HG03039 (cell line): ENCODE measurements around the gene ZNHIT1.
A peak's percentile ranks its signal among the peaks of the same experiment; 100 is the strongest.
"Not testable (repeated sequence)": the region's sequence is repeated elsewhere in the genome, so short reads cannot be mapped to it uniquely, and the experiment has no call there.

ENCODE experiments used
- ATAC-seq: cut with Tn5 transposase; IDR thresholded peaks from one replicate; pipeline ENCODE4 v1.9.1; 2021; ENCODE audit warnings: mild to moderate bottlenecking, moderate library complexity; ENCODE audit not compliant: unreplicated experiment

The ZNHIT1 gene

GRCh38 chr7:101240226-101241014 is 22.5 kb downstream of the ZNHIT1 start:
- no peak for ATAC-seq

- ATAC-seq: no peak
Measured at GRCh38 chr7:101241015-101241363, 23.0 kb downstream of the ZNHIT1 start.

- ATAC-seq: no peak
Measured at GRCh38 chr7:101241443-101242349, 23.7 kb downstream of the ZNHIT1 start.

GRCh38 chr7:101243646-101244374 is 25.8 kb downstream of the ZNHIT1 start:
- ATAC-seq: no peak

DNA sequence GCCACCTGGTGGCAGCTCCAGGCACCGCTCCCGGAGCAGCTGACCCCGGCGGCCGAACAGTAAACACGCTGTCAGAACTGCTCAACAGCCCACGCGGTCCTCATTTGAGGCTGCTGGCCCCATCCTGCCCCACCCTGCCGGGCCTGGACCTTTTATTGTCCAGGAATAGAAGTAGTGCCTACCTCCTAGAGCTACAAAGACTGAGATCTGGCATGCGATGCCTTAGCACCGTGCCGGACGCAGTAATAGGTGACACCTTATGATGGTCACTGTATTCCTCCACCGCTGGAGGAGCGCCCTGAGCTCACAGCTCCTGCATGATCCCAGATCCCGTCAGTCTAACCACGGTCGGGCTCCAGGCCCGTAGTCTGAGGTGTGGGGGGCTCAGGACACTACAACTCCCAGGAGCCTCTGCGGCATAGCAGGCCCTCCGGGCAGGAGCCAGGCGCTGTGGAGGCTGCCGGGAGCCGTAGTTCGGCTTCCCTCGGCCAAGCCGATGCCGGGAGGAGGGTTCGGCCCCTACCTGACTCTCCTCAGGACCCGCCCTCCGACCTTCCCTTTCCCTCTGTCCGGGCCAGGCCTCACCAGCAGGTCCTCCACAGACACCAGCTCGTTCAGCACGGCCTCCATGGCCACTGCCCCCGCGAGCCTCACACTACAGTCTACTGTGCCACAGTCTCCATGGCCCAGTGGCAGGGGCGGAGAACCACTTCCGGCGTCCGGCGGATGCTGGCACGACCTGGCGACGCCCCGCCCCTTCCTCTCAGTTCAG is 26.6 kb downstream of the ZNHIT1 start, which contains the start of gene FIS1:
TSS of gene FIS1 (minus strand) at position 707 of the 772 bp plus-strand sequence. CDS start at position 630, 77 bp downstream.
- peak; percentile 82 for ATAC-seq

DNA sequence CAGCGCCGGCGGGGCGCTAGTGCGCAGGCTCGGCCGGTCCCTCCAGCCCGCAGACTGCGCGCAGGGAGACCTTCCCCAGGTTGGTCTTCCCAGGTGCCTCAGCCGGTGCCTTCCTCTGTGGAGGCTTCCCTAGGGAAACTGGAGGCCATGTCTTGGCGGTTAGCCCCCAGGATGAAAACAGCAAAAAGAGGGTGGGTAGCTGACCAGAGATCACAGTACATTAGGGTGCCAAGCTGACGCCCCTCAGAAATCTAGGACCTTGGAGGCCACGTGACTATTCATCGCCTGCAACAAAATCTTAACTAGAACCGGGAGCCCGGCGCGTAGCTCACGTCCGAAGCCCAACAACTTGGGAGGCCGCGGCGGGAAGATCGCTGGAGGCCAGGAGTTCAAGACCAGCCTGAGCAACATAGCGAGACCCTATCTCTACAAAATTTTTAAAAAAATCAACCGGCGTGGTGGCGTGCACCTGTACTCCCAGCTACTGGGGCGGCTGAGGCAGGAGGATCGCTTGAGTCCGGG is 27.2 kb downstream of the ZNHIT1 start:
- ATAC-seq: no peak

DNA sequence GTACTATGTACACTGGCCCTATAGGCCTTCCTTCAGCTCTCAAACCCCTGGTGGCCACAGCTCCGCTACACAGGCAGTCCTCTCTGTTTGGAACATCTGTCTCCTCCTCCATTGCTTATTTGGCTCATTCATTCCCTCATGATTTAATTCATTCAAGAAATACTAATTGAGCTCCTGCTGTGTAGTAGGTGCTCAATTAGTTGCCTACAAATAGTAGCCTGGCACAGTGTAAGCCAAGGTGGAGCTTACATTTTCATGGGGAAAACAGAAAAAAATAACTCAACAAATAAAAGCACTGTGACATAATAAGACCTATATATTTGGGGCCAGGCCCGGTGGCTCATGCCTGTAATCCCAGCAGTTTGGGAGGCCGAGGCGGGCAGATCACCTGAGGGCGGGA is 30.3 kb downstream of the ZNHIT1 start:
- ATAC-seq: no peak

DNA sequence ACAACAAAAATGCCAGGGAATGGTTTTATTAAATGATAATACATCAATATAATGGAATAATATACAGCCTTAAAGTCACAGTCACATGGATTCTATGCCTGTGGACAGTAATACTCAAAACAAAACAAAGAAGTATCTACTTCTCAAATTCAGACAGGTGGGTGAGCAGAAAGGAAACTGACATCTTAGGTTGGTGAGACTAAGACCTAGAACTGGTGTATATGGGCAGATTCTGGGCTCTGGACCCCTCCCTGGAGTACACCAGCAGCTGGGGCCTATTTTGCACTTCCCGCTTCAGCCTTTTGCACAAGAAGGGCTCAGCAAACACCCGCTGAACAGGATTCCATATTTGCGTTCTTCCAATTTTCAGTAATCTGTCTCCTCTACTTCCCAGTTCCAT is 32.4 kb downstream of the ZNHIT1 start:
- ATAC-seq: no peak

GRCh38 chr7:101251871-101252659 is 34.1 kb downstream of the ZNHIT1 start:
- peak; percentile 89 for ATAC-seq

DNA sequence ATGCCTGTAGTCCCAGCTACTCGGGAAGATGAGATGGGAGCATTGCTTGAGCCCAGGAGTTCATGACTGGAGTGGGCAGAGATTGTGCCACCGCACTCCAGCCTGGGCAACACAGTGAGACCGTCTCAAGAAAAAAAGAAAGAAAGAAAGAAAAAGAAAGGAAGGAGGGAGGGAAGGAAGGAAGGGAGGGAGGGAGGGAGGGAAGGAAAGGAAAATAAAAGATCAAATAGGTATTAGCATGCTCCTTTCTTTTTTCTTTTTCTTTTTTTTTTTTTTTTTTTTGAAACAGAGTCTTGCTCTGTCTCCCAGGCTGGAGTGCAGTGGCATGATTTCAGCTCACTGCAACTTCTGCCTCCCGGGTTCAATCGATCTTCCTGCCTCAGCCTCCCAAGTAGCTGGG is 35.2 kb downstream of the ZNHIT1 start:
- not testable (repeated sequence) for ATAC-seq

GRCh38 chr7:101255796-101256195 is 37.8 kb downstream of the ZNHIT1 start:
- no peak for ATAC-seq

- no peak for ATAC-seq
Measured at GRCh38 chr7:101258243-101258731, 40.3 kb downstream of the ZNHIT1 start.

GRCh38 chr7:101264102-101264706 is 46.2 kb downstream of the ZNHIT1 start:
- not testable (repeated sequence) for ATAC-seq

DNA sequence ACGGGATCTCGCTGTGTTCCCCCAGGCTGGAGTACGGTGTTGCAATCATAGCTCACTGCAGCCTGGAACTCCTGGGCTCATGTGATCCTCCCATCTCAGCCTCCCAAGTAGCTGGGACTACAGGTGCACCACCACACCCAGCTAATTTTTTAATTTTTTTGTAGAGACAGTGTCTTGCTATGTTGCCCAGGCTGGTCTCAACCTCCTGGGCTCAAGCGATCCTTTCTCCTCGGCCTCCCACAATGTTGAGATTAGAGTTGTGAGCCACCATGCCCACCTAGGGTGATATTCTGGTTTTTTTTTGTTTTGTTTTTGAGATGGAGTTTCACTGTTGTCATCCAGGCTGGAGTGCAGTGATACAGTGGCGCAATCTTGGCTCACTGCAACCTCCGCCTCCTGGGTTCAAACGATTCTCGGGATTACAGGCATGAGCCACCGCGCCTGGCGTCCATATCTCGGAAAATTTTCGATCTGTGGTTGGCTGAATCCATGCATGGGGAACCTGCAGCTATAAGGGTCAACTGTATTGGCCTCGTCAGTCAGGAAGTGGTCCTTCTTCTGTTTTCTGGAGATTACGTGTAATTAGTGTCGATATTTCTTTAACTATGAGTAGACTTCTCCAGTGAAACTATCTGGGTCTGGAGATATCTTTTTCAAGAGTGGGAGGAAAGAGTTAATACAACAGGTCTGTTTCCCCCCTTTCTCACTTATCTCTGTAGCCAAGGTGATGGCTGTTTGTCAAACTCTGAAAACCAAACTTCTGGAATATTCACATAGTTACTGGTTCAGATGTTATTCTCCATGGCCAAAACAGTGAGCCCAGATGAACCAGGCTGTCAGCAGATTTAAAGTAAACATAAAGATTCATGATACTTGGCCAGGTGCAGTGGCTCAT is 47.9 kb downstream of the ZNHIT1 start:
- no peak for ATAC-seq

DNA sequence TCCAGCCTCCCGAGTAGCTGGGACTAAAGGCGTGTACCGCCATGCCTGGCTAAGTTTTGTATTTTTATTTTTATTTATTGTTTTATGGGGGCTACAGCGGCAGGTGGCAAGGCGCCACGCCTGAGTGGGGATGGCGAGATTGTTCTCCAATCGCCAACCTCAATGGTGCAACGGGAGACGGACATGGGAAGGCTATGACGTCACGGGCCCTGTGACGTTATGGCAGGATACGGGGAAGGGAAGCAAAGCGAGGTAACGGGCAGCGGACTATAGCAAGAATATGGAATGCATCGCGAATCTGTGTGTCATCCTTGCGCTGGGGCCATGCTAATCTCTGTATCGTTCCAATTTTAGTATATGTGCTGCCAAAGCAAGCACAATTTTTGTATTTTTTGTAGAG is 51.7 kb downstream of the ZNHIT1 start:
- no peak for ATAC-seq

- no peak for ATAC-seq
Measured at GRCh38 chr7:101271021-101271420, 53.1 kb downstream of the ZNHIT1 start.

- ATAC-seq: no peak
Measured at GRCh38 chr7:101273206-101273605, 55.2 kb downstream of the ZNHIT1 start.
